ENCODE results near the gene SPTA1.

- no peak for TF ChIP-seq CTCF (IDR thresholded peaks at IDR 0.05; ENCODE audit: low read depth, low read length, poor library complexity, severe bottlenecking)
- no peak for TF ChIP-seq EZH2phosphoT487 (IDR thresholded peaks at IDR 0.05; ENCODE audit: borderline replicate concordance, low read length)
Measured at GRCh38 chr1:158607296-158607695, 79.2 kb downstream of the SPTA1 start.
